ENCODE data around the gene TUBGCP6.

The TUBGCP6 gene

GRCh38 chr22:50180727-50181521 is 63.9 kb downstream of the TUBGCP6 start:
- no peak for DNase-seq (ENCODE audit: low read depth)

DNA sequence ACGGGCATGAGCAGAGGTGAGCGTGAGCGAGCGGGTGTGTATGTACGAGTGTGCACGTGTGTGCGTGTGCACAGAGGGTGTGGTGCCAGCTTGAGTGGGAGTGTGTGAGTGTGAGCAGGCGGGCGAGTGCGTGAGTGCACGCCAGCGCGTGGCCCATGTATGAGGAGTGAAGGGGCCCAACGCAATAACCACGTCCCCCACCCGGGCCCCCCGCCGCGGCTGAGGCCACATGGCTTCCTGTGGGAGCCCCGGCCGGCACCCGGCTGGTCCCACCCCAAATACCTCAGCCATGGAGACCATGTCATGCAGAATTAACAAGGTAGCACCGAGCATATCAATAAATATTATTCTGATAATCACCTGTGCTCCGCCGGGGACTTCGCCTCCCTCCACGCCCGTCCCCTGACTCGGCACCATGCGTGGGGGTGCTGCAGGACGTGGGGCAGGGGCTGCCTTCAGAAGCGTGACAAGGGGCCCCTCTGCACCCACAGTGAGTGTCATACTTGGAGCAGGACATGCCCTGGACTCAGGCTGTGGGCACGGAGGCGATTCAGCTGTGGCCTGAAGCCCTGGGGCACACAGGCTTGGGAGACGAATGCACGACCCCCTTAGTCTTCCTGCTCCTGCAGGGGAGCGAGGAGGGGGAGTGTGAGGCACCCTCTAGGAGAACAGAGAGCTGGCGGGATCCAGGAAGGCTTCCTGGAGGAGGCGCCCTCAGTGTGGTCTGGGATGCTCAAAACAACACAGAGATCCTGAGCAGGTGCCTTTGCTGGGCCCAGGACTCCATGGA is 64.7 kb downstream of the TUBGCP6 start:
- DNase-seq (ENCODE audit: low read depth), result no peak

GRCh38 chr22:50178871-50179869 is 65.7 kb downstream of the TUBGCP6 start:
- DNase-seq (ENCODE audit: low read depth), result no peak

GRCh38 chr22:50178471-50178864 is 66.4 kb downstream of the TUBGCP6 start:
- no peak for DNase-seq (ENCODE audit: low read depth)

DNA sequence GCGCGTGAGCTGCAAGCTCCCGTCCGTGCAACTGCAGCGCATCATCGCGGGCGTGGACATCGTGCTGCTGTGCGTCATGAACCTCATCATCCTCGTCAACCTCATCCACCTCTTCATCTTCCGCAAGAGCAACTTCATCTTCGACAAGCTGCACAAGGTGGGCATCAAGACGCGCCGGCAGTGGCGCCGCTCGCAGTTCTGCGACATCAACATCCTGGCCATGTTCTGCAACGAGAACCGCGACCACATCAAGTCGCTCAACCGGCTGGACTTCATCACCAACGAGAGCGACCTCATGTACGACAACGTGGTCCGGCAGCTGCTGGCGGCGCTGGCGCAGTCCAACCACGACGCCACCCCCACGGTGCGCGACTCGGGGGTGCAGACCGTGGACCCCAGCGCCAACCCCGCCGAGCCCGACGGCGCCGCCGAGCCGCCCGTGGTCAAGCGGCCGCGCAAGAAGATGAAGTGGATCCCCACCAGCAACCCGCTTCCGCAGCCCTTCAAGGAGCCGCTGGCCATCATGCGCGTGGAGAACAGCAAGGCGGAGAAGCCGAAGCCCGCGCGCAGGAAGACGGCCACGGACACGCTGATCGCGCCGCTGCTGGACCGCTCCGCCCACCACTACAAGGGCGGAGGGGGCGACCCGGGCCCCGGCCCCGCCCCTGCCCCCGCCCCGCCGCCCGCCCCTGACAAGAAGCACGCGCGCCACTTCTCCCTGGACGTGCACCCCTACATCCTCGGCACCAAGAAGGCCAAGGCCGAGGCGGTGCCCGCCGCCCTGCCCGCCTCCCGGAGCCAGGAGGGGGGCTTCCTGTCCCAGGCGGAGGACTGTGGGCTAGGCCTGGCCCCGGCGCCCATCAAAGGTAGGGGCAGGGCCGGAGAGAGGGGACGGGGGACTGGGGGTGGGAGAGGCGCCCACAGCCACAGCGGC is 67.0 kb downstream of the TUBGCP6 start:
- no peak for DNase-seq (ENCODE audit: low read depth)

GRCh38 chr22:50176850-50177536 is 67.8 kb downstream of the TUBGCP6 start:
- no peak for DNase-seq (ENCODE audit: low read depth)

DNA sequence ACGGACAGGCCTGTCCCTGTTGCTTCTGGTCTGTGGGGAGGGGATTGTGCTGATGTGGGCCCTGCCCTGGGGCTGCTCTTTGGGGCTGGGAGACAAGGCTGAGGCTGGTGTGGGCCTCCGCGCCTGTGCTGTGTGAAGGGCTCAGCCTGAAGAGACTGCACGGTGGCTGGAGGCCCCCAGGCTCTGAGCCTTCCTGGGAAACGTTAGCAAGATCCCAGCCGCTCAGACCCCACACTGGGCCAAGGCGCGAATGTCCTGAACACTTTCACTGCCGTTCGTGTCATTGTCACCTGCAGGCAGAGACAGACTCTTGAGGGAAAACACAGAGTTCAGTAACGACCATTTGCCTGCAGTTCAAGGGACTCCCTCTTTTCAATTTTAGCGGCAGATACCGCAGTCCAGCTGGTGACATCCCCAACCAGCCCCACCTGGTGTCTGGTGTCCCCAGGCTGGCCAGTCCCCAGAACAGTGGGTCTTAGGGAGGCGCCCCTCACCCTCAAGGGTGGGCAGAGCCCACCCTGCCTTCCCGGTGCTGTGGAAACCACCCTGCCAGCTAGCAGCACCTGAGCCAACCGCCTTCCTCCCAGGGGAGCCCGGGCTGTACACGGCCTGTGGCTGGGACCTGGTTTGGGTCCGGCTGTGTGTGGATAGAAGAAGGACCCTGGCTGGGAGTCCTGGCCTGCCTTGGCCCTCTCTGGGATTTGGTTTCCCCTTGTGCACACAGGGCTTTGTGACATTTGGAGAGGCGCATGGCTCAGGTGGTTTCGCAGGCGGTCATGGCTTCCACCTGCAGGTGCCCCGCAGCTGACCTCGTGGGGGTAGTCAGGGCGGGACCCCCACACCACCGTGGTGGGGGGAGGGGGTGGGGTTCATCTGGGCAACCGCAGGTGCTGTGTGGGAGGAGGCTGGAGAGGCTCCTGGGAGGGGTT is 68.6 kb downstream of the TUBGCP6 start:
- no peak for DNase-seq (ENCODE audit: low read depth)

DNA sequence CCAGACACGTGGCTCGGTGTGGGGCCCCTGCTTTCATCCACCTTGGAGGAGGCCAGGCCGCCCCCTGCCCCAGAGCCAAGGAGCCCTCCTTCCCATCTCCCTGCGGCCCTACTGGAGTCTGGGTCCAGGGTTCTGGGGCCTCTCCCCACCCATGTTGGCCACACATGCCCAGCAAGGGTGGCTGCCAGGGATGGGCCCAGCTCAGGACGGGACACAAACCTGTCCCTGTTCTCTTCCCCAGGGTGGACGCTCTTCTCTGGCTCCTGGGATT is 69.7 kb downstream of the TUBGCP6 start:
- DNase-seq (ENCODE audit: low read depth), result no peak

- DNase-seq (ENCODE audit: low read depth), result no peak
These were observed 70.2 kb downstream of the TUBGCP6 start for GRCh38 chr22:50174382-50175190.

DNA sequence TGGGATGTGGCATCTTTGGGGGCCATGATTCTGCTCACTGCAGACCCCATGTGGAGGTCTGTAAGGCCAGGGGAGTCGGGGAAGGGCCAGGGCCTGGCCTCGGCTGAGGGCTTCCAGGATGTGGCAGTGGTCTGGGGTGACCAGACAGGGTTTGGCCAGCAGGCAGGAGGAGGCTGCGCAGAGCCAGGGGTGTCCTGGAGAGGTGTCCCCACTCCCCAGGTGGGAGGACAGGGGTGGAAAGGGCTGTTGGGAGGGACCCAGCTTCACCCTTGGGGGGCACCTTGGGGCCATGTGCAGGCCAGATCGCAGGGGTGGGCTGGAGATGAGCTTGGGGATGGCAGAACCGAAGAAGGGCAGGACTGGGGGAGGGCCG is 70.9 kb downstream of the TUBGCP6 start:
- DNase-seq (ENCODE audit: low read depth), result no peak

DNA sequence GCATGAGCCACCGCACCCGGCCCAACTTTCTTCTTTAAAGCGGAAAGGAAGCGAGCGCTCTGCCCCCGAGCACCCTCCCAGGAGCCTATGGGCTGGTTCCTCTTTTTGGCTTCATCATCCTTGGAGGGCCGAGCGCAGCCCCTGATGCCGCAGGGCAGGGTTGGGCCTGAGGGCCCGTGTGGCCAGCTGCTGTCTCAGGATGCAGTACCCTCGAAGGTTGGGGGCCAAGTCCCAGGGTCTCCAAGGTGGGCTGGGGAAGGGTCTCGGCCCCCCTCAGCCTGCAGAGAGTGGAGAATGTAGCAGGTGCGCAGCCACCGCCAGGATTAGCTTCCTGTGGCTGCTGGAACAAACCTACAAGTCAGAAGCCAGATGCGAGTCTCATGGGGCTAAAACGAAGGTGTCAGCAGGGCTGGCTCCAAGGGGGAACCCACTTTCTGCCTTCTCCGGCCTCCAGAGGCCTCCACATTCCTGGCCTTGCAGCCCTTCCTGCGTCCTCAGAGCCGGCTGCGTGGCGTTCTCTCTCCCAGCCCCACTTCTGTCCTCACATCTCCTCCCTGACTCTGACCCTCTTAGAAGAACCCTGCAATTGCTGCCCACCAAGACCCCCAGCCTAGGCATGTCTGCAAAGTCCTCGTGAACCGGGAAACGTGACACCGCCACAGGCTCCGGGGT is 71.4 kb downstream of the TUBGCP6 start:
- DNase-seq (ENCODE audit: low read depth), result no peak

- DNase-seq (ENCODE audit: low read depth), result no peak
These were observed 72.8 kb downstream of the TUBGCP6 start for GRCh38 chr22:50171965-50172421.

DNA sequence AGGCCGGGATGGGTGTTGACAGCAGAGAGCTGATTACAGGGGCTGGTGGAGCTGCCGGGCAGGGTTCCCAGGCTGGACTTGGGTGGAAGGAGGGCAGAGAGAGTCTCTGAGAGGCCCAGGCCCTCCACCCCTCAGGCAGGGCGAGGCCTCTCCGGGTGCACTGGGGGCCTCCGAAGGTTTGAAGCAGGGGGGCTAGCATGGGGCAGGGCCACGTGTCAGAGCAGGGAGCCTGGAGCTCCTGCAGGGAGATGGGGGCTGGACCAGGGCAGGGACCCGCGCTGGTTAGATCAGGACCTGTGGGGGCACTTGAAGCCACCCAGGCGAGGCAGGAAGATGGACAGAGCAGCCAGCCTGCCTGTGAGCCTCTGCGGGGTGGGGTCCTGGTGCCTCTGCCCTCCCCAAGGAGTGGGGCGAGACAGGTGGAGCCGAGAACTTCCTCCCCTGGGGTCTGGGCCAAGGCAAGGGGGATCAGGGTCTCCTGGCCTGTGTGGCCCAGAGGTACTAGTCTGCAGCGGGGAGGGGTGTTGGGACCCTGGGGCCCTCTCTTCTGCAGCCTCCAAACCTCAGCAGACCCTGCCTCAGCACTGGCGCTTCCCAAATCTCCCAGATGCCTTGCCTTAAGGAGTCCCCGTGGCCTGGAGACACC is 73.4 kb downstream of the TUBGCP6 start:
- no peak for DNase-seq (ENCODE audit: low read depth)

DNA sequence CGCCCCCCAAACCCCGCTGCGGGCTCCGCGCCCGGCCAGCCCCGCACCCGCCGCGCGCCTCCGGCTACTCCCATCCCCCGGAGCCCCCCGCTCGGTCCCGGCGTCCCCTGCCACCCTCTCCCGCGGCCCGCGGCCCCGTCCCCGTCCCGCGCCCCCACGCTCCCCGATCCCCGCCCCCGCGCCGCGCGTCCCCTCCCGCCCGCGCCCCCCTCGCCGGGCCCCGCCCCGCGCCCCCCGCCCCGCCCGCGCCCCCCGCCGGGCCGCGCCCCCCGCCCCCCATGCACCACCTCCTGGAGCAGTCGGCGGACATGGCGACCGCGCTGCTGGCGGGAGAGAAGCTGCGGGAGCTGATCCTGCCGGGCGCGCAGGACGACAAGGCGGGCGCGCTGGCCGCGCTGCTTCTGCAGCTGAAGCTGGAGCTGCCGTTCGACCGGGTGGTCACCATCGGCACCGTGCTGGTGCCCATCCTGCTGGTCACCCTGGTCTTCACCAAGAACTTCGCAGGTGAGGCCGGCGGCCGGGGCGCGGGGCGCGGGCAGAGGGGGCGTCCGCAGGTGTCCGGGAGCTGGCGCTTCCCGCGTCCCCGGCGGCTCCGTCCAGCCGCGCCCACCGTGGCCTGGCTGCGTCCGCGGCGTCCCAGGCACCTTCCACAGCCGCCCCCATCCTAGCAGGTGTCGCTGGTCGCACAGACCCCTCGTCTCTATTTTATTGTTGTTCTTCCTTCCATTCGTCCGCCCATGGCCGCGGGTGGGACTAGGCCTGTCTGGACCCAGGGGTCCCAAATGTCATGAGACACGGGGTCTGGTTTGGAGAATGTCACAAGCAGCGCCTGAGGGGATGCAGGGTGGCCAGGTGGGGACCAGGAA is 74.1 kb downstream of the TUBGCP6 start, which contains the start of gene PANX2:
TSS of gene PANX2 (plus strand) at position 279 of the 866 bp plus-strand sequence. CDS start at position 279, 0 bp downstream.
- DNase-seq (ENCODE audit: low read depth), result no peak

- DNase-seq (ENCODE audit: low read depth), result peak; percentile 19
These were observed 75.0 kb downstream of the TUBGCP6 start for GRCh38 chr22:50169774-50170341.

DNA sequence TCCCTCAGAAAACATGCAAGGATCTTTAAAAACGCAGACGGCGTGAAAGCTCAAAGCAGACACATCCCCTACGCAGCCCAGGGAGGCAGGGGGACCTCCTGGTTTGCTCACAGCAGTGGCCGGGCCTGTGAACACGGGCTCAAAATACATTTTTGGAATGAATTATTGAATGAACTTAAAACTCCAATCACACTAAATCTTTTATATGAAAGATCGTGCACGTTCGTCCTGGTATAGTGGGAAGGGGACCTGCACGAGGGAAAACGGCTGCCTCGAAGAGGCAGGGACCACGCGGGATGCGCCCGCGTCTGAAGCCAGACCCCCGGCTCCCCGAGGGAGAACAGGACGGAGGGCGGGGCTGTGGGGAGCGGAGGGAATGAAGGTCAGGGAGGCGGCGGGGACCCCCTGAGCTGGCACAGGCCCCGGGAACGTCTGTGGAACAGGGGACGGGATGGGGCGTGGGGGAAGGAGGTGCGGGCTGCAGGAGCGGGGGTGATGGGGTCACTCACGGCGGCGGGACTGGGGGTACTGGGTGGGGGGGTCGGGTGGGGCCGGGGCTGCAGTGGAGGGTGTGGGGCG is 75.6 kb downstream of the TUBGCP6 start:
- no peak for DNase-seq (ENCODE audit: low read depth)
